ENCODE data around the gene CAMK2A.

Gene CAMK2A

GRCh38 chr5:150189728-150190502 is 99.7 kb downstream of the CAMK2A start, which contains the start of gene SLC6A7:
Gene SLC6A7 (plus strand): TSS chr5:150190062. CDS start chr5:150190328, 266 bp downstream.
- H3K4me2 ChIP-seq, result no peak within 1 kb of the TSS
- H3K27me3 ChIP-seq (ENCODE audit: insufficient read depth, low read depth), result no peaks in the 10 kb centered on the region
- TF ChIP-seq CTCF (conservative IDR thresholded peaks at IDR 0.05; ENCODE audit: low read depth, low read length), result no peak
- H4K20me1 ChIP-seq (ENCODE audit: insufficient read depth), result no peaks in the 10 kb centered on the region
- H3K79me2 ChIP-seq (ENCODE audit: insufficient read depth, low read depth), result no peaks in the 10 kb centered on the region
- H3K36me3 ChIP-seq (ENCODE audit: insufficient read depth), result no peaks in the 10 kb centered on the region
- no peak within 1 kb of the TSS for H3K9ac ChIP-seq
- no peak within 1 kb of the TSS for H3K4me3 ChIP-seq (IDR thresholded peaks at IDR 0.05; ENCODE audit: insufficient read depth, low read depth, low read length)
- H3K27ac ChIP-seq, result no peak within 1 kb of the TSS
- no peak within 1 kb of the TSS for H2AFZ ChIP-seq (ENCODE audit: low read depth)
- no peaks in the 10 kb centered on the region for H3K4me1 ChIP-seq (ENCODE audit: low read depth, poor library complexity, severe bottlenecking)

- Histone ChIP-seq H4K20me1 (ENCODE audit: insufficient read depth) (no peaks in the 10 kb centered on the region), H3K4me2 (no peak overlapping the region), H3K36me3 (ENCODE audit: insufficient read depth) (no peaks in the 10 kb centered on the region), H3K27ac (no peak overlapping the region), H3K79me2 (ENCODE audit: insufficient read depth, low read depth) (no peaks in the 10 kb centered on the region), H3K27me3 (ENCODE audit: insufficient read depth, low read depth) (no peaks in the 10 kb centered on the region), H3K4me3 (IDR thresholded peaks at IDR 0.05; ENCODE audit: insufficient read depth, low read depth, low read length) (no peak overlapping the region), H2AFZ (ENCODE audit: low read depth) (no peak overlapping the region), H3K9ac (no peak overlapping the region), H3K4me1 (ENCODE audit: low read depth, poor library complexity, severe bottlenecking) (no peaks in the 10 kb centered on the region)
- no peak for TF ChIP-seq CTCF (conservative IDR thresholded peaks at IDR 0.05; ENCODE audit: low read depth, low read length)
Observed at GRCh38 chr5:150189326-150189725, 100.2 kb downstream of the CAMK2A start.

- Histone ChIP-seq H3K79me2 (ENCODE audit: insufficient read depth, low read depth) (no peaks in the 10 kb centered on the region), H3K9ac (no peak overlapping the region), H3K4me3 (IDR thresholded peaks at IDR 0.05; ENCODE audit: insufficient read depth, low read depth, low read length) (no peak overlapping the region), H4K20me1 (ENCODE audit: insufficient read depth) (no peaks in the 10 kb centered on the region), H3K27me3 (ENCODE audit: insufficient read depth, low read depth) (no peaks in the 10 kb centered on the region), H2AFZ (ENCODE audit: low read depth) (no peak overlapping the region), H3K27ac (no peak overlapping the region), H3K36me3 (ENCODE audit: insufficient read depth) (no peaks in the 10 kb centered on the region), H3K4me1 (ENCODE audit: low read depth, poor library complexity, severe bottlenecking) (no peaks in the 10 kb centered on the region), H3K4me2 (no peak overlapping the region)
- no peak for TF ChIP-seq CTCF (conservative IDR thresholded peaks at IDR 0.05; ENCODE audit: low read depth, low read length)
Observed at GRCh38 chr5:150188146-150188842, 101.3 kb downstream of the CAMK2A start.

- Histone ChIP-seq H3K9ac (no peak overlapping the region), H3K4me2 (no peak overlapping the region), H3K4me3 (IDR thresholded peaks at IDR 0.05; ENCODE audit: insufficient read depth, low read depth, low read length) (no peak overlapping the region), H3K79me2 (ENCODE audit: insufficient read depth, low read depth) (no peaks in the 10 kb centered on the region), H3K4me1 (ENCODE audit: low read depth, poor library complexity, severe bottlenecking) (no peaks in the 10 kb centered on the region), H4K20me1 (ENCODE audit: insufficient read depth) (no peaks in the 10 kb centered on the region), H2AFZ (ENCODE audit: low read depth) (no peak overlapping the region), H3K27me3 (ENCODE audit: insufficient read depth, low read depth) (no peaks in the 10 kb centered on the region), H3K36me3 (ENCODE audit: insufficient read depth) (no peaks in the 10 kb centered on the region), H3K27ac (no peak overlapping the region)
- TF ChIP-seq CTCF (conservative IDR thresholded peaks at IDR 0.05; ENCODE audit: low read depth, low read length), result no peak
Observed at GRCh38 chr5:150186897-150187296, 102.7 kb downstream of the CAMK2A start.
